ENCODE results near the gene ENO1. TPM values are rescaled to one million over a fixed set of nuclear protein-coding genes. Genes with fewer than 3 reads are reported as not detected.

ENO1 gene
- total and polyA plus RNA-seq, 10 of the 15 experiments (the other 5 are each of a cell fraction or from before 2014, with no cell fraction given): 1,850 to 4,219 (median 2,331) TPM

- TF ChIP-seq USF2 (IDR thresholded peaks at IDR 0.05; ENCODE audit: borderline replicate concordance, low read depth, low read length) (no peak), MEF2B (IDR thresholded peaks at IDR 0.05; ENCODE audit: partially characterized antibody, poor library complexity, severe bottlenecking) (no peak)
These were observed 5.0 kb upstream of the ENO1 start (continued) for GRCh38 chr1:8883491-8883890.

- ATAC-seq: no peak
- ChIA-PET SMC1A (ENCODE audit: uncharacterized antibody, unreplicated experiment) (interaction anchor here (0.6 to 1.5 kb wide), 9 partner anchors 10 to 806 kb away, joined by 3 read pairs; no protein-coding TSS in a partner anchor), RAD21 (ENCODE audit: unreplicated experiment) (interaction anchor here (0.7 to 1.1 kb wide), 3 partner anchors 21 to 28 kb away, joined by 3 to 5 read pairs (median 3); no protein-coding TSS in a partner anchor), POLR2A (interaction anchor here (0.6 to 1.7 kb wide), 7 partner anchors 10 to 200 kb away, joined by 3 to 6 read pairs (median 3); partner anchors contain the start of gene RERE), CTCF (interaction anchor here (0.5 to 3.1 kb wide), 12 partner anchors 11 to 297 kb away, joined by 3 to 10 read pairs (median 5); no protein-coding TSS in a partner anchor)
- Histone ChIP-seq H3K27me3 (replicated peaks in 1 of 2; ENCODE audit: control insufficient read depth in 2 of 2, insufficient read depth in 2 of 2, low read length in 1 of 2) (no peaks in the 10 kb centered on the region), H3K9me3 (replicated peaks; ENCODE audit: control insufficient read depth, insufficient read depth, low read length) (no peaks in the 10 kb centered on the region; the same call in 2 of the 3 replicates), H3K79me2 (ENCODE audit: control insufficient read depth, insufficient read depth, low read length) (peaks cover 47% of the 10 kb centered on the region), H3K4me2 (ENCODE audit: control insufficient read depth, insufficient read depth) (peak overlapping the region; percentile 97), H3K4me1 (ENCODE audit: control insufficient read depth, insufficient read depth, low read length) (peaks cover 12% of the 10 kb centered on the region), H3K27ac (ENCODE audit: control insufficient read depth, insufficient read depth) (peak overlapping the region; percentile 99), H2AFZ (ENCODE audit: control insufficient read depth, low read depth, low read length) (no peak overlapping the region), H3K36me3 (ENCODE audit: control insufficient read depth in 2 of 2, insufficient read depth in 2 of 2, low read length in 1 of 2) (peaks cover 0 to under 1% of the 10 kb centered on the region in 2 experiments; a peak in 2 of 4 replicates), H3K4me3 (peak overlapping the region; percentile 74), H4K20me1 (ENCODE audit: control insufficient read depth, insufficient read depth) (0 out of 2 replicates have a peak, but pooled peaks cover under 1% of the 10 kb centered on the region), H3K9ac (ENCODE audit: control insufficient read depth, insufficient read depth, low read length) (peak overlapping the region; percentile 100)
- in situ Hi-C loops (cut with MboI) (no loop called here), intact Hi-C loops (cut with micrococcal nuclease; ENCODE audit: unreplicated experiment) (loop anchor here (5.0 kb wide), 1 partner anchor 197 kb away; no protein-coding TSS in a partner anchor)
- DNase-seq (ENCODE audit: low read depth, low spot score): no peak
- no TSS peak for BruUV-seq (replicated peaks)
- TF ChIP-seq TCF3 (IDR thresholded peaks at IDR 0.05; ENCODE audit: borderline replicate concordance, insufficient read depth, low read depth, low read length) (no peak), MLLT1 (IDR thresholded peaks at IDR 0.05) (peak; percentile 69), NKRF (conservative IDR thresholded peaks at IDR 0.05) (no peak), SPI1 (IDR thresholded peaks at IDR 0.05; ENCODE audit: borderline replicate concordance, insufficient read depth, low read depth, low read length) (no peak), ZBTB40 (IDR thresholded peaks at IDR 0.05; ENCODE audit: borderline replicate concordance) (peak; percentile 30; the same call in 1 of the 2 replicates)
- FAIRE-seq: no peak
- WGBS (ENCODE audit: insufficient coverage, insufficient replicate concordance, low lambda C conversion rate, missing lambda C conversion rate): 65% methylated on average over 9 of the region's 9 CpGs
These were observed 1.6 kb upstream of the ENO1 start for GRCh38 chr1:8879922-8880676.

Measured in GM12878 (cell line).